Amygdala (tissue), 56 donors: ENCODE measurements around the gene EHF.

ENCODE experiments used
- DNase-seq, 56 donors: peaks; one replicate each; lab custom pipeline; 2025; lab: John Stamatoyannopoulos, UW

The EHF gene

DNA sequence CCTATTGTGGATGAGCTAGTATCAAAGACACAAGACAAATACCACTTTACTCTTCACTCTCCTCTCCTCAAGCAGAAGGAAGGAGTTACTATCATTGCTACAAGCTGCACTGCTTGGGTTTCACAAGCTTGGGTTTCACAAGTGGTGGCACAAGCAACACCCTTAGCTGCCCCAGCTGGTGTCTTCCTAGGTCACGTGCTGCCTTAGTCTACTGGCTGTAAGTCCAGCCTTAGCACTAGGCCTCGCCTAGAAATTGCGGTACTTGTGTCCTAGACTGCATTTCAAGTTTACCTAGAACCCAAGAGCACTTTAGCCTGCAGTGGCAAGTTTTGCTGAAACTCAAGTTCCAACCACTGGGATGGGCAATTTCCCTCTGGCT, 86.6 kb downstream of the EHF start:
- no peak for DNase-seq
